ENCODE data around the gene KDM7A.
"Not testable (repeated sequence)": the region's sequence is repeated elsewhere in the genome, so short reads cannot be mapped to it uniquely, and the experiment has no call there.

KDM7A gene

DNA sequence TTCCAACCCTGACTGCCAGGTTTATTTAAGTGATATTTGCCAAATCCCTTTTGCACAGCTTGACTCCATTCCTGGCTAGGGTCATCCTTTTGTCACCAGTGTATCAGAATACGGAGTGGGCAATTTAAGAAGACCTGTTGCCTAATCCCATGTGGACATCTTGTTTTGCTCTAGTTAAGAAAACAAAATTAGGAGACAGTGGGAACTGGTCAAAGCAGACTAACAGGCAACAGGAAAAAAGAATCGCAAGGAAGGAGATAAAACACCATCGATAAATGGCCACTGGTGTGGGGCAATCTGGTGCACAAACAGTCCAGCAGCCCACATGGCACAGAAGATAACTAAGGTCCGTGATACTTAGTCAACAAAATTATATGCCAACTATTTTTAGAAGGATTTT, 21.4 kb downstream of the KDM7A start:
- DNase-seq, result no peak

GRCh38 chr7:140153666-140154161, 23.1 kb downstream of the KDM7A start:
- DNase-seq, result no peak

- DNase-seq, result no peak
Observed at GRCh38 chr7:140146574-140146973, 30.2 kb downstream of the KDM7A start.

DNA sequence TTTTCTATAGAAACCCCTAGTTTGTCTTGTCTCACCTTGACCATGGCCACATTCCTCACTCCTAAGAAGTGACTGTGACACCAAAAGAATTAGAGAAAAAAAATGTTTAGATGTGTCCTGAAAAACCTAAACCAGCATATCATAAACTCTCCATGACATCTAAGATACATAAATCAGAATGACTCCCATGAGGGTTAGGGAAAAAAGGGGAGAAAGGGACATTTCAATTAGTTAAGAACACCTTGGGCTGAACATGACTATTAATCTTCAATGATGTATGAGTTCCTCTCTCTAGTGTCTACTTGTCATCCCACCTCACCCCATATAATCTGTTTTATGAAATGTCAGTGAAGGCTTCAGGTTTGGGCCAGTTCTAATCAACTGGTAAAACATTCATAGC, 31.1 kb downstream of the KDM7A start:
- no peak for DNase-seq

GRCh38 chr7:140144821-140145220, 32.0 kb downstream of the KDM7A start:
- no peak for DNase-seq

- no peak for DNase-seq
Observed at GRCh38 chr7:140143997-140144396, 32.8 kb downstream of the KDM7A start.

- DNase-seq, result no peak
Observed at GRCh38 chr7:140142031-140142430, 34.8 kb downstream of the KDM7A start.

- no peak for DNase-seq
Observed at GRCh38 chr7:140141256-140141655, 35.5 kb downstream of the KDM7A start.

- no peak for DNase-seq
Observed at GRCh38 chr7:140137078-140137477, 39.7 kb downstream of the KDM7A start.

DNA sequence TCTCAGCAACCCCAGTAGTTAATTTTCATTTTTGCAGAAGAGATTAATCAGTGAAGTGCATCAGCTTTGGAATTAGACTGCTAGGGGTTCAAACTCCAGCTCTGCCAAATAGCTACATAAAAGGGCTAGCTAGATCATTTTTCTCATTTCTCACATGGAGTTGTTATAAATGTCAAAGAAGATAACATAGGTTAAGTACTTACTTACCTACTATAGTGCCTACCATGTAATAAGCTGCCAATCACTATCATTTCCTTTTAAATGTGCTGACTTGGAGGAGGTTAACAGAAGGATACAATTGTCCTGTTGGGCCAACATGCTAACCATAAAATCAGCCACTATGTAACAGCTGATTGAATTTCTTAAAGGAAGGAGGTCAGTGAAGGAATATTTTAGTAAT, 40.7 kb downstream of the KDM7A start:
- no peak for DNase-seq

DNA sequence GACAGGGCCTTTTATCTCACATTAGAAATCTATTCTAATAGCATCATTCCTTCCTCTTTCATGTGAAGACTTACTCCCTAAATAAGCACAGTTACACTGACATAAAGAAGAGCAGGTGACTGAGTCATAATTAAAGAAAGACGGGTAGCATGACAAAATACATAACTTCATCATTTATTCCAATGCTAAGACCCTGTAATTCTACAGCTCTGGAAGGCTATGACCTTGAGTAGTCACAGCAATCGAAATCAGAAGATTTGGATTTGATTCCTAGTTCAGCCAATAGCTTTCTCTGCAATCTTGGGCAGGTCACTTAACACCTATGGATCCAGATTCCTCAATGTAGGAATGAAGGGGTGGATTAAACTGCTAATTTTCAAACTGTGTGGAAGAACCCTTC, 42.7 kb downstream of the KDM7A start:
- no peak for DNase-seq

DNA sequence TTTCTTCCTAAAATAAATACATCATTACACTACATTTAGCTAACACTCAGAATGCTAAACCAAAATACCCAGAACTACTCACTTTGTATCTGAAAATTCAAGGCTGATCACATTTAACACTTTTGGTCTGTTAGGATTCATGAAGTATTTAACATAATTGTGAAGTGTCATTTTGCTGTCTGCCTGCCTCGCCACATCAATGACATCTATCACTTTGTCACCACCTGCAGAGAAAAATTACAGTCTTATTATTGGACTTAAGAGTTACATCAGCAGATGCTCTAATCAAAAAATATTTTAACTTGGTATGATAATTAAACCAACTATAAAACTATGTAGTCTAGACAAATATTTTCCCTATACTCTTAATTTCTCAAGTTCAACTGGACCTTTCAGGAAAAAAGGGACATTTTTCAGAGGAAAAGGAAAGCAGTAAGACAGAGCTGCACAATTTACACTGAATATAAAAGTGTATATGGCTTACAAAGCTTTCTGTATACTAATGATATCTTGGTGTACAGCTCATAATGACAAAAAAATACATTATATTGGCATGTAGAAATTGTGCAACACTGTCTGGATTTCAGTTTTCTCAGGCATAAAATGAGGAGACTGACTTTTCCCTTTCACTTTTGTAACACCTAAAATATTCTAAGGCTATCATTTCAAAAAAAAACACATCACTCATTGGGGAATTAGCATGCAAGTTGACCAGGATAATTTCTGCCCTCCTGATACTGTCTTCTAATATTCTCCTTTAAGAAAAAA, 49.2 kb downstream of the KDM7A start:
- DNase-seq, result no peak

DNA sequence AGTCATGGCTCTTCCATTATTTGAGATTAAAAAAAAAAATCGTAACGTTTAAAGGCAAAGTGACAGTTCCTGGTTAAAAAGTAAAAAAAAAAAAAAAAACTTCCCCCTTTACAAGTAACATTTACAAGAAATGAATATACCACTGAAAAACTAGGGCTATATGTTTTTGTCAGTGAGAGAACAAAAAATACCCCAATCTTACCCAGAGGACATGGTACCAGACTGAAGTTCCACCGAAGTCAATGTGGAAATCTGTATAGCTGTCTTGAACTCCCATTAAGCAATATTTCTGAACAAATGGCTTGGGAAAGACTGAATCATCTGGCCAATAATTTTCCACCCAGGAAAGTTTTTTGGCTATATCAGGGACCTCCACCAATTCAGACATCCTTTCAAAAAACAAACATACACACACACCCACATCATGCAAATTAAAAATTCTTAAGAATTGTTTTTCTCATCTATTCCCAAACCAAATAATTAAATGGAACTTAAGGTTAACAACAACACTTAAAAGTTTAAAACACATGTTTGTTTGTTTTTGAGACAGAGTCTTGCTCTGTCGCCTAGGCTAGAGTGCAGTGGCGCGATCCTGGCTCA, 50.2 kb downstream of the KDM7A start:
- no peak for DNase-seq

DNA sequence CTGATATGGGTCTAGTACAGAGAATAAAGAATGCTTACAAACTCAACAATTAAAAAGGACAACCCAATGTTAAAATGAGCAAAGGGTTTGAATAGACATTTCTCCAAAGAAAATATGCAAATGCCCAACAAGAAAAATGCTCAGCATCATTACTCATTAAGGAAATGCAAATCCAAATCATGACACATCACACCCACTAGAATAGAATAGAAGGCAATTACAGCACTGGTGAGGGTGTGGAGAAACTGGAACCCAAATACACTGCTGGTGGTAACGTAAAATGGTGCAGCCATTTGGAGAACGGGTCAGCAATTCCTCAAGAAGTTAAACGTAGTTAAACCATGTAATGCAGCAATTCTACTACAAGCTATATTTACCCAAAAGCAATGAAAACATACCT, 53.8 kb downstream of the KDM7A start:
- DNase-seq, result no peak

DNA sequence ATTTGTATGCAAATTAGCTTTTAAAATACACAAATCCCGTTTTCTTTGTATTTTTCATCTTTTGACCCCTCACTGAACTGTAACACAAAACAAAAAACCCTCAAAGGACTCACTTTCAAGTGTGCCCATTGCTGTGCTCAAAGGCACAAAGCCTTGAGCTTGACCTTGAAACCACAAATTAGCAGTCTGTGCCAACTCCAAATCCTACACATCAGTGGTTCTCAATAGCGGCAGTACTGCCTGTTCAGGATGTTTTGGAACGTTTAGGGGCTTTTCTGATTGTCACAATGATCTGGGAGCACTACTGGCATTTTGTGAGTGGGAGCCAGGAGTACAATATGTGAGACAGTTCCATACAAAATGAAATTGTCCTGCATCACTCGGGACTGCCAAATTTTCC, 55.5 kb downstream of the KDM7A start:
- no peak for DNase-seq

DNA sequence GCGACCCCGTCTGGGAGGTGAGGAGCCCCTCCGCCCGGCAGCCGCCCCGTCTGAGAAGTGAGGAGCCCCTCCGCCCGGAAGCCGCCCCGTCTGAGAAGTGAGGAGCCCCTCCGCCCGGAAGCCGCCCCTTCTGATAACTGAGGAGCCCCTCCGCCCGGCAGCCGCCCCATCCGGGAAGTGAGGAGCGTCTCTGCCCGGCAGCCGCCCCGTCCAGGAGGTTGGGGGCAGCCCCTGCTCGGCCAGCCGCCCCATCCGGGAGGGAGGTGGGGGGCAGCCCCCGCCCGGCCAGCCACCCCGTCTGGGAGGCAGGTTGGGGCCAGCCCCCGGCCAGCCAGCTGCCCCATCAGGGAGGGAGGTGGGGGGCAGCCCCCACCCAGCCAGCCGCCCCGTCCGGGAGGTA, 62.0 kb downstream of the KDM7A start:
- DNase-seq, result not testable (repeated sequence)

DNA sequence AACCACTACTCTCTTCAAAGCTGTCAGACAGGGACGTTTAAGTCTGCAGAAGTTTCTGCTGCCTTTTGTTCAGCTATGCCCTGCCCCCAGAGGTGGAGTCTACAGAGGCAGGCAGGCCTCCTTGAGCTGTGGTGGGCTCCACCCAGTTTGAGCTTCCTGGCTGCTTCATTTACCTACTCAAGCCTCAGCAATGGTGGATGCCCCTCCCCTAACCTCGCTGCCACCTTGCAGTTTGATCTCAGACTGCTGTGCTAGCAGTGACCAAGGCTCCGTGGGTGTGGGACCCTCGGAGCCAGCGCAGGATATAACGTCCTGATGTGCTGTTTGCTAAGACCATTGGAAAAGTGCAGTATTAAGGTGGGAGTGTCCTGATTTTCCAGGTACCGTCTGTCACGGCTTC, 68.0 kb downstream of the KDM7A start:
- not testable (repeated sequence) for DNase-seq

GRCh38 chr7:140096459-140096858, 80.3 kb downstream of the KDM7A start:
- DNase-seq, result no peak

DNA sequence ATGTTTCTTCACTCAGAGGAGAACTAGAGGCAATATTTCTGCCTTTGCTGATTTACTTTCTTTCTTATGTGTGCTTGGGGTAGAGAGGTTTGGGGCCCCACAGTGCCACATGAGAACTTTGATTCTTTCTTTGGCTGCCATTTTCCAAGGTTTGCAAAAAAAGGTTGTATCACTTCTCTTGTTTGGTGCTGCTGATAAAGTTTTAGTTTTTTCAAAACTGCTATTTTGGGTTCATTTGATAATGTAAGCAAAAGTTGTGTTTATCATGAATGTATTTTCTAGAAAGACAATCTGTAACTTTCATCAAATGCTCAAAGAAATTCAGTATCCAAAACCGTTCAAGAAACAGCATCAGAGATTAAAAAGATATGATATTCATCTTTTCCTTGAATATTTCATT, 83.4 kb downstream of the KDM7A start:
- no peak for DNase-seq

DNA sequence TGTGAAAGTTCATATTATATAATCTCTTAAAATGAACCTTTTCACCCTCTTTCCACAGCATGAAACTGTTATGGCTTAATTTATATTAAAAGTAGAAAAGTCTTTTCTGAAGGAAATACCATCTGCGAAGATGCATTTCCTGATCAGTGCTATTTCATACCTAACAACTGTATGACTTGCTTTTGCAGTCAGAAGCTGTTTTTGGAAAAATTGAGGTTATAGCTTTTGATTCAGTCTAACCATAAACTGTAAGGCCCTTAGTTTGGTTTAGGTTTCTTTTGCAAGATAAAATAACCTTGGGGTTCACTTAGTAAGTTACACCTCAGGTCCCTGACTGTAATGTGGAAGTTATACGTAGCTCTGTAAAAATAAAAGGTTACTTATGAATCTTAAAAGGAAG, 91.3 kb downstream of the KDM7A start:
- DNase-seq, result no peak

DNA sequence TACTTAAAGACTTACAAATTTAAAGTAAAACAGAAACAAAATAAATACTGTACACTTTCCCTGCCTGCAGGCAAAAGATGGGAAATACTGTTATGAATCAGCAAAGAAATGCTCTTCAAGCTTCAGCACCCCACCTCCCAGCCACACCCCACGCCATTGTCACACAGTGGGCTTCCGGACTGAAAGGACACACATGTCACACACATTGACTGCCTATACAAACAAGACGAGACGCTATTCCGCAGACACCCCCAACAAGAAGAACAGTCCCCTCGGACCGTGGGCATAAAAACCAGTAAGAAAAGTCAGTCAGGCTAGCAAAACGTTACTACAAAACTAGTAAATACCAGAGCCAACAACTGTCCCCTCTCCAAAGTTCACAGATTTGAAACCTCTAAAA, 91.8 kb downstream of the KDM7A start:
- DNase-seq, result no peak

DNA sequence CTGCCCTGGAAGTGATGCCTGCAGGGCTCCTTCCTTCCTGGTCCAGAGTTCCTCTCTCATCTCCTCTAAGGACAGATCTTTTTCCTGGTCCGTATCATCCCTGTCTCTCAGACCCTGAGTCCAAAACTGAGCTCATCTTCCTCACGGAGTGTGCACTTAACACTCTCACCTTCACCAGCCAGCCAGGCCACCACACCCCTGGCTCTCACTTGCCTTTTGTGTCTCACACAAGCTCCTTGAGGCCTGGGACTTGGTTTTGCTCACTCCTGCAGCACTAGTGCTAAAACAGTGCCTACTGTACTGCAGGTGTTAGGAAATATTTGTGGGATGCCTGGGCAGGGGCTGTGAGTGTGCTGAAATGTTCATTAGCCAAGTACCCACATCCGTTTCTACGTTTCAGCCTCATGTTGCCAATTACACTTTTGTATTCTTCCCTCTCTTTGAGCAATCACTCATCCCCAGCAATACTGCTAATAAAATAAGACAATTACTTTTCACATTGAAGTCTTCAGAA, 92.6 kb downstream of the KDM7A start:
- no peak for DNase-seq

- DNase-seq, result no peak
Observed at GRCh38 chr7:140082770-140083169, 94.0 kb downstream of the KDM7A start.

DNA sequence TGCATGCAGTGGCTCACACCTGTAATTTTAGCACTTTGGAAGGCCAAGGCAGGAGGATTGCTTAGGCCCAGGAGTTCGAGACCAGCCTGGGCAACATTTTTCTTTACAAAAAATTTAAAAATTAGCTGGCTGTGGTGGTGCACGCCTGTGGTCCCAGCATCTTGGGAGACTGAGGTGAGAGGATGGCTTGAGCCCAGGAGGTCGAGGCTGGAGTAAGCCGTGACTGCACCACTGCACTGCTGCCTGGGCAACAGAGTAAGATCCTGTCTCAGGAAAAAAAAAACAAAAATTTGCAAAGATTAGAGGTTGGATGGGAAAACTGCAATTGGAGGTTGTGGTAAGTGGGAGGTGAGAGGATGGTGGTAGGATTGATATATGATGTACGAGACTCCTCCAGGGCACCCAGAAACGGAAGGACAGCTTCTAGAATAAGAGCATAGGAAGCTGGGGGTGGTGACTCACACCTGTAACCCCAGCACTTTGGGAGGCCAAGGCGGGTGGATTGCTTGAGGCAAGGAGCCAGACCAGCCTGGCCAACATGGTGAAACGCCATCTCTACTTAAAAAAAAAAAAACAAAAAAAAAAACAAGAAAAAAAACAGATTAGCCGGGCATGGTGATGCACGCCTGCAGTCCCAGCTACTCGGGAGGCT, 94.9 kb downstream of the KDM7A start:
- DNase-seq, result no peak
